Measurements from ENCODE around the gene STK26.
"Not testable (repeated sequence)": the region's sequence is repeated elsewhere in the genome, so short reads cannot be mapped to it uniquely, and the experiment has no call there.

STK26 gene

GRCh38 chrX:132040066-132040465 is 17.0 kb downstream of the STK26 start:
- DNase-seq = no peak

- DNase-seq = no peak
Observed at GRCh38 chrX:132041015-132041414, 17.9 kb downstream of the STK26 start.

- DNase-seq = no peak
Observed at GRCh38 chrX:132043977-132044376, 20.9 kb downstream of the STK26 start.

- no peak for DNase-seq
Observed at GRCh38 chrX:132044953-132045352, 21.9 kb downstream of the STK26 start.

- DNase-seq = no peak
Observed at GRCh38 chrX:132045456-132045855, 22.4 kb downstream of the STK26 start.

- no peak for DNase-seq
Observed at GRCh38 chrX:132046533-132046932, 23.4 kb downstream of the STK26 start.

GRCh38 chrX:132051778-132052177 is 28.7 kb downstream of the STK26 start:
- not testable (repeated sequence) for DNase-seq

GRCh38 chrX:132058050-132058449 is 34.9 kb downstream of the STK26 start:
- DNase-seq = no peak

- DNase-seq = no peak
Observed at GRCh38 chrX:132058975-132059374, 35.9 kb downstream of the STK26 start.

- DNase-seq = no peak
Observed at GRCh38 chrX:132059973-132060540, 37.0 kb downstream of the STK26 start.

- no peak for DNase-seq
Observed at GRCh38 chrX:132063334-132063733, 40.2 kb downstream of the STK26 start.

- no peak for DNase-seq
Observed at GRCh38 chrX:132063862-132064261, 40.8 kb downstream of the STK26 start.

- DNase-seq = no peak
Observed at GRCh38 chrX:132068405-132068804, 45.3 kb downstream of the STK26 start.

GRCh38 chrX:132071254-132071653 is 48.2 kb downstream of the STK26 start:
- DNase-seq = no peak

GRCh38 chrX:132077414-132077813 is 54.3 kb downstream of the STK26 start:
- DNase-seq = no peak

- DNase-seq = no peak
Observed at GRCh38 chrX:132077912-132078311, 54.8 kb downstream of the STK26 start.

GRCh38 chrX:132085786-132086185 is 62.7 kb downstream of the STK26 start:
- no peak for DNase-seq

- DNase-seq = no peak
Observed at GRCh38 chrX:132086672-132087071, 63.6 kb downstream of the STK26 start.

GRCh38 chrX:132088864-132089263 is 65.8 kb downstream of the STK26 start:
- DNase-seq = no peak

- no peak for DNase-seq
Observed at GRCh38 chrX:132090403-132091159, 67.5 kb downstream of the STK26 start.

GRCh38 chrX:132092439-132093065 is 69.5 kb downstream of the STK26 start:
- peak; percentile 43 for DNase-seq

- no peak for DNase-seq
Observed at GRCh38 chrX:132093239-132093860, 70.2 kb downstream of the STK26 start.

- DNase-seq = no peak
Observed at GRCh38 chrX:132094164-132094563, 71.1 kb downstream of the STK26 start.

GRCh38 chrX:132098704-132099103 is 75.6 kb downstream of the STK26 start:
- DNase-seq = not testable (repeated sequence)

Data from activated naive CD4-positive, alpha-beta T cell treated with anti-CD3 and anti-CD28 coated beads, Interleukin-2, amount 50 U/mL, for 16 hours (primary cell).